HG03460 (cell line): ENCODE data around the gene CCDC102B.
"Not testable (repeated sequence)": the region's sequence is repeated elsewhere in the genome, so short reads cannot be mapped to it uniquely, and the experiment has no call there.

Source experiments
- ATAC-seq: cut with Tn5 transposase; IDR thresholded peaks from one replicate; pipeline ENCODE4 v1.9.1; 2021; ENCODE audit not compliant: unreplicated experiment

CCDC102B gene

DNA sequence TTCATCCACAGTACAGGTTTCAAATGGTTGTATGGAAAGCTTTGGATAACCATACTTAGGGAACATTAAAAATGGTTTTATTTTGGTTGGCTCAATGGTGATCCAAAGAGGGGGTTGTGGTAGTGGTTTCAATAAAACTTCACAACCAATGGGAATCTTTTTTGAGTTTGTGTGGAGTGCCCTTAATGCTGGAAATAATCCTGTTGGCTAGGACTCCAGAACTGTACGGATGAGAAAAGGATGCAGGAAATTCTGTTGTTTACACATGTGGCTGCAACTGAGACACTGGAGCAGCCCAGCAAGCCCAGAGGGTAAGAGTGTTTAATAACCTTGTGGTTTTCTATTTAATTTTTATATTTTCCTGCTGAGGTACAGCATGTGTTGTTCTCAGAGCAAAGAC lies at the start of gene CCDC102B:
Gene CCDC102B (plus strand): TSS at position 210 of the 400 bp plus-strand sequence. CDS start 38,684 bp downstream, outside the sequence.
- no peak for ATAC-seq

DNA sequence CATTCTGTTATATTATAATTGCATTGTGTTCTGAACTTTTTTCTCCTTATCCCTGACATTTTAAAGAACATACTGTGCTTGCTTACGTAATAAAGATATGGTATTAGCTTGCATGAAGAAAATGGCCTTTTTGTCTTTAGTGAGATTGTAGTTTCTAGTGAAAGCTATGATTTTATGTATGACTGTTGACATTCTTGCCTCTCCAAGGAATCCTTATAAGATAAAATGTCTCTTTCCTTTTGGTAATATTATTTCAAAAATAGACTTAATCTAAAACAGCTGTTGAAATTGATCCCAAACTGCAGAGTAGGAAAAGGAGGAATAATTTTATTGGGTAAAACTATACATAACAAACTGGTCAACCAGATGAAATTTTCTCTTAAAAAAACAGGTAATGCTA lies 40.8 kb upstream of the CCDC102B start:
- ATAC-seq, result no peak

DNA sequence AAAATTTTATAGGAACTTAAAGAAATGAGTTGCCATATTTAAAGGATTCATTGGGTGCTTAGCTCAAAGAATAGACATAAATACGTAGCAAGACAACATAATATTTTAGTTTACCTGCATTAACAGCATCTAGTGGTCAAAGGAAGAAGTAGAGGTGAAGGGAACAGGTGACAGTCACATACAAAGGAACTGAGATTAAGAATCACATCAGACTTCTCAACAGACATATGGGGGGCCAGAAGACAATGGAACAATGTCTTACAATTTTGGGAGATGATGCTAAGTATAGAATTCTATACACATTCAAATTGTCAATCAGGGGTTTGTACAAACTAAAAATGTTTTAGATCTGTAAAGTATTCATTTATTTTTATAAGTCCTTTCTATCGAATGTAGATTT lies 38.6 kb upstream of the CCDC102B start:
- ATAC-seq, result no peak

DNA sequence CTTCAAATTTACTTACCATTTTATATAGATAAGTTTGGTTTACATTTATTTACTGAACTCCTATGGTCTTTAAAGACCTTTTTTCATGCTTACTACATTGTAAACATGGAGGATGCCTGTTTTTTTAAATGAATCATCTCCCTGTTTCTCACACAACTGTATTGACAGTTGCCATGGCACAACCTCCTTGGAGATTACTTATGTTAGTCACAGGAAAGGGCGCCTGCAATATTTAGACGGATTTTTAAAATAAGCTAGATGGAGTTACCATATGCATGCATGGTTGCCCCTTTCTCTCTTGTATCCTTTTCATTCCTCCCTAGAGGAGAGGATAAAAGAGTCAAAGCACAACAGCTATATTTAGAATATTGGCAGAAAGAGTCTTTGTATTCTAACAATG lies 34.8 kb upstream of the CCDC102B start:
- ATAC-seq, result no peak

DNA sequence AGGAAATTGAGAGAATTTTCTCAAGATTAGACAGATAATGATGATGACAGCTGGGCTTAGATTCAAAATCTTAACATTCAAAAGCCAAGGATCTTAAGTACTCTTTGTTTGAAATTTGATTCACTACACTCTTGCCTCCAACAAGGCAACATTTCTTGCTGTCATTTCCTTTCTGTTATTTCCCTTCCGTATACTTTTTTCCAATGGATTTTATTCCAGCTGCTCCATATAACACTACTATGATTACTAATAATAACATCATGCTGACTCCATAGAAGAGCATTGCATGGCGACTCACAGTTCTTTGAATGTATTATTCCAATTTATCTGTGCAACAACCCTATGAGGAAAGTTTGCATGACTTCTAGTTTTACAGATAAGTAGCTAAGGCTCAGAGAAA lies 33.9 kb upstream of the CCDC102B start:
- ATAC-seq, result no peak

DNA sequence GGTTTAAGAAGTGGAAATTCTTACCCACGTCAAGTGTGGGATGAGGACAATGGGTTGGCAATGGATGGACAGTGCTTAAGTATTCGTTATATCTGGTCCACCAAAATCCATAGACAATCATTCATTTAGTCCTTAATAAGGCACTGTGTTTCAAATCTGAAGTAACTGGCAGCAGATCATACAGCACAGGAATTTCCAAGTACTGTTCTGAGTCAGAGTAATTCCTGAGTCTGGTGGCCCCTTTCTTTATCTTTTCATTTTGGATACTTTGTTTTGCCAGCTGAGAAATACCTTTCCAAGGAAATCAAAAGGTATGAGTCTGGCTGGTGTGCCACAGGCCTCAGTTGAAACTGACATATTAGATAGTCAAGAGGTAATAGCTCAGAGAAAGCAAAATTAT lies 31.4 kb upstream of the CCDC102B start:
- no peak for ATAC-seq

DNA sequence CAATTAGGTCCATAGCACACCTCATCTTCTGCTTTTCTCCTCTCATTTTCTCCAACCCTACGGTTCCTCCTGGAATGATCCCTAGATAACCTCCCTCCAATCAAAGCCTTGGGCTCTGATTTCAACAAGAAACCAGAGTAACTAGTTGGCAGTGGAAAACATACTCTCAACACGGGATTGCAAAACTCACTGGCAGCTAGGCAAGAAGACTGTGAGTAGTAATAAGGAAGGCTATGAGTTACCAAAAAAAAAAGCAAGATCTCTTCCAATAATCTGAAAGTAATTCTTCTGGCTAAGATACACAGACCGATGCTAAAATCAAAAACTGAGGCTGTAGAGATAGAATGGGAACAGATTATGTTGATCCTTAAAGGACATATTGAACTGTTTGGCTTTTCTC lies 28.4 kb upstream of the CCDC102B start:
- ATAC-seq, result no peak

DNA sequence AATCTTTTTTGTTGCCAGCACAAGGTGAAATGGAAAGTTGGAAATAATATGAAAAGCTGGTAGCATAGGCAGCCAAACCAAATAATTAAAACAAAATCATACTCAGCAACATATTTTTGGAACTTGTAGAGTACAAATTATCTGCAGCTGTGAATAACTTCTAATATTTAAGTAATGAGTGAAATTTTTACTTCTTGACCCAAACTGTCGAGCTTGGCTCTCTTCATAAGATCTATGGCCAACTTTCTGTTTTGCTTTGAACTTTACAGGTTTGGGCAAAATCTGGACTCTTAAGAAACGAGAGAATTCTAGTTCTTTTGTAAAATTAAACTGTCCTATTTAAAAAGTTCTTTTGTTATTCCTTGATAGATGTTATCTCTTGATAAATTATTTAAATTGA lies 25.6 kb upstream of the CCDC102B start:
- no peak for ATAC-seq

DNA sequence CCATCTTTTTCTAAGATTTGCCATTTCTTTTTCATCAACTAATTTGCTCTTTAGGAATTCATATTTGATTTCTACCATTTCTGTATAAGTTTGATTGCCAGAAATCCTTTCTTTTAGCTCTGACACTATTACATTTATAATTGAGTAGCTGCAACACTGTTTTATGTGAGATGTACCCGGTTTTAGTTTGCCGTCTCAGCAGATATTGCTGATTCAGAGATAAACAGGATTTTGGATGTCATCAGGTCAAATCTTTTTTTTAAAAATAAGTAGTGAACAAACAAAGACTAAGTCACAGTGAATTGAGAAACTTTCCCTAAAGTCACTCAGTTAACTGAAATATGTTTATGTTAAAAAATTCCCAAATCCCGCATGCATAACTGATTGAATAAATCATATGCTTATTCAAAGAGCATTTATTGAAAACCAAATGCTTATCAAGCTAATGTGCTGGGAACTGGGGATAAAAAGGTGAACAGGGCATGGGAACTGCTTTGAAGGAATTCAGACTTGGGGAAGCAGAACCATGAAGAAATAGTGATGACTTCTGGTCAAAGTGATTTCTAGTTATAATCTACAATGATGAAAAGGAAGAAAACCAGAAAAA lies 19.5 kb upstream of the CCDC102B start:
- ATAC-seq, result no peak

DNA sequence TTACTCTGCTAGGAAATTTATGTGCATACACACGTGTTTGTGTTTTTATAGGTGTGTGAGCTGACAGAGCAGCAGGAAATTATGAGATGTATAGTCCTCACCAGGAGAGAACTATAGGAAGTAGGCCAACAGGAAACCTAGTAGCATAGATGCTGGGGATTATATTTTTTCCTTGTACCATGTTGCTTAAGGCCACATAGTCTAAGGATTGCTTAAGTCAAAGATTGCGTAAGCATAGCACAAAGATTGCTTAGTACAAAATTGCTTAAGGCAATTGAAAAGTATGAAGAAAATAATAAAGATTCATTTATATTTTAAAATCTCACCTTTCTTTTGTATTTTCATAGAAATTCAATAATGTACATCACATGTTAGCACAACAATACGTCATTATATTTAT lies 18.7 kb upstream of the CCDC102B start:
- no peak for ATAC-seq

DNA sequence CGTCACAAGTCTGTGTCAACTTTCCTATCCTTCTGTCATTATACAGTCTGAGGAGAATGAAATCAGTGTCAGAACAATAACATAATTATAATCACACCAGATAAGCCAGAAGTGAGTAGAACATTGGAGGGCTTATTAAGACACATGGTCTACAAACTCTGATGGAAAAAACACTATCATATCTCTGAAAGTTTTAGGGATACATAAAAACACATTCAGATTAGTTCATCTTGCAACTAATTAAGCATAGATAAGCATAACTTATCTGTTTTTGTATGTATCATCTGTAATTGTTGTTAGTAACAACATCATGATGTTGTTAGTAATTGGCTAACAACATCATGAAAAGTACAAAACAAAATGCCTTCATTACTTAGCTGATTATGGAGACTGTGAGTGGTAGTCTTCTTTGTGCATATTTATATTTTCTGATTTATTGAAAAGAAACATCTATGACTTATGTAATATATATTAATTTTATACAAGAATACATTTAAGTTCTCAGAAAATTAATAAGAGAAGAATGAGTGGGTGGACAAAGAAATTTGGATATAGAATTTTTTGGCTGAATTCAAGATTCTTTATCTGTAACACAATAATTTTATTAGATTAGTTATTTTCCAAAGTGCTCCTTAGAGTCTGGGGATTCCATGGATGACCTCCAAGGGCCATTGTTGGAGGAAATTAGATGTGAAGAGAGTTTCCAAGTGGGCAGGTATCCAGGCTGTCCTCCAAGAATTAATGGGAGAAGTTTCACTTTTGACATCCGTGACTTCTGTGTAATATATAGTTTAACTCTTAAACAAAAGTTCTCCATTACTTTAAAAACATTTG lies 16.9 kb upstream of the CCDC102B start:
- ATAC-seq, result no peak

DNA sequence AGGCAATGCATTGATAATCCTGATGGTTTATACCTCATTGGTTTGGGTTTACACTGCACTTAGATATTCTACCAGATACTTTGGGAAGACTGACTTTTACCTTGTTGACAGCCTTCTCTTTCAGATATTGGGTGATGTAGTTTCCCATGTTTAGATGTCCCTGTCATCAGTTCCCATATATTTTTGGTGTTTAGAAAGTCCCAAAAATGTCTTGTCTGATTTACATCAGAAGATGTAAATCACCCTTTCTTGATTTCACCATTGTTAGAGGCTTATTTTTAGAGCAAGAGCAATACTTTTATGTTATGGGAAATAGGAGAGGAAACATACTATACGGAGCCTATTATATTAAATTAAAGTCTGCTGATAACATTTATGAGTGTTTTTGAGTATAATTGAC lies 14.4 kb upstream of the CCDC102B start:
- no peak for ATAC-seq

DNA sequence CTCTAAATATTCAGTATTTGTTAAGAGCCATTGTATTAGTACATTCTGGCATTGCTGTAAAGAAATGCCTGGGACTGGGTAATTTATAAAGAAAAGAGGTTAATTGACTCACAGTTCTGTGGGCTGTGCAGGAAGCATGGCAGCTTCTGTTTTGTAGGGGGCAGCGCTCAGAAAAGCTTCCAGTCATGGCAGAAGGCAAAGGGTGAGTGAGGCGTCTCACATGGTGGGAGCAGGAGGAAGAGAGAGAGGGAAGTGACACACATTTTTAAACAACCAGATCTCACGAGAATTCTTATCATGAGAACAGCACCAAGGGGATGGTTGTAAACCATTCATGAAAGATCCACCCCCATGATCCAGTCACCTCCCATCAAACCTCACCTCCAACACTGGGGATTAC lies 13.8 kb upstream of the CCDC102B start:
- ATAC-seq, result no peak

DNA sequence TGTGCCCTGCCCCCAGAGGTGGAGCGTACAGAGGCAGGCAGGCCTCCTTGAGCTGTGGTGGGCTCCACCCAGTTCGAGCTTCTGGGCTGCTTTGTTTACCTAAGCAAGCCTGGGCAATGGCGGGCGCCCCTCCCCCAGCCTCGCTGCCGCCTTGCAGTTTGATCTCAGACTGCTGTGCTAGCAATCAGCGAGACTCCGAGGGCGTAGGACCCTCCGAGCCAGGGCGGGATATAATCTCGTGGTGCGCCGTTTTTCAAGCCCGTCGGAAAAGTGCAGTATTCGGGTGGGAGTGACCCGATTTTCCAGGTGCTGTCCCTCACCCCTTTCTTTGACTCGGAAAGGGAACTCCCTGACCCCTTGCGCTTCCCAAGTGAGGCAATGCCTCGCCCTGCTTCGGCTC lies 7.6 kb upstream of the CCDC102B start:
- ATAC-seq, result not testable (repeated sequence)

DNA sequence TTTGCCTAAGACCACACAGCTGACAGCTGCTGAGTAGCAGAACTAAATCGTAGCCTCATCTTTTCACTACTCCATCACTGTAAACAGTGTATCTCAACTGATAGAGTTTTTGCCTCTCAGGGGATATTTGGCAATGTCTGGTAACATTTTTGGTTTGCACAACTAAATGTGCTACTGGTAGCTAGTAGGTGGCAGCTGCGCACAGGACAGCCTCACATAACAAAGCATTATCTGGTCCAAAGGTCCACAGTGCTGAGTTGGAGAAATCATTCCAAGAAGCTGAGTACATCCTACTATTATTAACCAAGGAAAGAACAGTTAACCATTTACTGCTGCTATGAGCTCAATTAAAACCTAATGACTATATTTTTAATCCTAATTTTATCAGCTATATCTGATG lies 6.1 kb upstream of the CCDC102B start:
- ATAC-seq, result no peak

DNA sequence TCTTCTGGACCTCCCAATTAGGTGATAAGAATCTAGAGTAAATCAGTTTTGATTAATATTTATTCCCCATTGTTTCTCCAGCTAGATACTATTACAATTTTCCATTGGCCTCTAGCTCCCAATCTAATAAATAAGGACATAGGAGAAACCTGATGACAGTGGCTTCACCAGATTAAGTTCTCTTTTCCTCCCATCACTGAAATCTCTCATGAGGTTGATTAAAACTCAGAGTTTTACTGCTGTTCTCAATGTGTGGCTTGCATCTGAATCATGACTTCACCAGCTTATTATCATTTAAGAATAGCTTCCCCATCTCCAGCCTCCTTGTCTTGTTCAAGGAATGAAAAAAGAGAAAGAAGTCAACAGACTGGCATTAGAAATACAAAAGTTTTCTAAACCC lies 3.9 kb upstream of the CCDC102B start:
- no peak for ATAC-seq

DNA sequence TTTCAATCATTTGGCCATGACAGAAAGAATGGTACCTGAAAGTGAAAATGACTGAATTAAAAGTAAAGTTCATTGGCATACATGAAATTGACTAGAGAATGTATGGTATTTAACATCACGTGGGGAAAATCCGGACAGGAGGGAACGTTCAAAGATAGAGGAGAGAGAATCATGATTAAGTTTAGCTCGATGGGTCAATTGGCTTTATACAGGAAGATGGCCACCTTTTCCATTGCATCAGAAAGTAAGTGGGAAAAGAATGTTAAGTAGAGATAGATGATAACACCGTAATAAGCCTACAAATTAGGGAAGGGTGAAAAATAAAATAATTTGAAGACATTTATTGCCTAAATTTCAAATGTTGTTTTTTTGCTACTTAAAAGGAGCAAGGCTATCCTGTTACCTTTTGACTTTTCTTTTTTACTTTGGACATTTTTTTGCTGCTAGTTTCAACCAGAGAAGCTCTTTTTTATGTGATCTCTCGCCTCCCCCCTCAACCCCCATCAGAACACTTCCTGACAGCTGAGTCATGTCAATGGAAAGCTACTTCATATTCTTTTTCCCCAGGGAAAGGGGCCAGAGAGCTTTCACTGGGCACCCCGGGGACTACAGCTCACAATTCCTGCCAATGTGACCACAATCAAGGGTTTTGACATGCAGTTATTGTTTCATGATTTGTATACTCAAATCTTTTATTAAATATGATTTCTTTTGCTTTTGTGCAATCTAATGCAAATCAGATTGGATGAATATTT lies 767 bp upstream of the CCDC102B start:
- no peak for ATAC-seq

DNA sequence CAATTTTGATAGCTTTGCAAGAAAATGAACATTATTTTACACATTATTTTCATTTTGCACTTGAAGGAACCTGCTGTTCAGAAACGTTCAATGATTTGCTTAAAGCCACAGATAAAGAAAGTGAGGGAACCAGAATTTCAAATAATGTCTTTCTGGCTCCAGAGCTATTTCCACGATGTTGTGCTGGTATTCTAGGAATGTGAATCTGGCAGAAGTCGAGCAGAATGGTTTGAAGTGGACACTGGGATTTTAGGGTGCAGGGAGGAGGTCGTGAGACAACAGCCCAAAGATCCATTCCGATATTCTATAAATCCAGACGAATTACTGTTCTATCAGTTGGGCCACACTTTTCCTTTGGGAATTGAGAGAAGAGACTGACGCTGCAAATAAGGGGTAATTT lies 2.2 kb downstream of the CCDC102B start:
- no peak for ATAC-seq

DNA sequence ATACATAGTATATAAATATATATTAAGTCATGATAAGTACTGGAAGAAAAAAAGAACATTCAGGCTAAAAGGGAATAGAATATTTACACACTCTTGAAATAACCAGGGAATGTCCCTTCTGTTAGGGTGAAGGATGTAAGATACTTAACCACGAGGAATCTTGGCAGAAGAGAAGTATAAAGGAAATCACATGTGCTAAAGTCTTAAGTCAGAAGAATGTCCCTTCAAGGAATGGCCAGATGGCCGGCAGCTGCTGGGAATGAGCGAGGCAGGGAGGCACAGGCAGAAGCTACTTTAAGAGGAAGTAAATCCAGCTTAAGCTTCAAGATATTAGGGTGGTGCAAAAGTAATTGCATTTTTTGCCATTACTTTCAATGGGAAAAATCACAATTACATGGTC lies 5.5 kb downstream of the CCDC102B start:
- no peak for ATAC-seq

DNA sequence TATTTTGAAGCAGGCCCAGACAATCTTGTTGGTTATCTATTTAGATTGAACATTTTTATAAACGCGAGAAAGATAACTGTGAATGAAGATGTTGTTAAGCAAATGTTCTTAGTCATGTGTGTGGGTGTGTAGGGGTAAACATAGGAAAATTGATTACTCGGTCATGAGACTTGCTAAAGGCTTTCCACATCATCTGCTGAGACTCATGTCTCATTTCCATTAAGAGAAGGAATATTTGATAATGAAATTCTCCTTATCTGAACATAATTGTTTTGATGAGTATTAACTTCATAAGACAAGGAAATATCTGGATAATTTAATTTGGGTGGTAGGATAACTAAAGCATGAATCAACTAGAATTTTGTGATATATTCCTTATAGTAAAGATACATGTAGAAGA lies 19.7 kb downstream of the CCDC102B start:
- ATAC-seq, result no peak

DNA sequence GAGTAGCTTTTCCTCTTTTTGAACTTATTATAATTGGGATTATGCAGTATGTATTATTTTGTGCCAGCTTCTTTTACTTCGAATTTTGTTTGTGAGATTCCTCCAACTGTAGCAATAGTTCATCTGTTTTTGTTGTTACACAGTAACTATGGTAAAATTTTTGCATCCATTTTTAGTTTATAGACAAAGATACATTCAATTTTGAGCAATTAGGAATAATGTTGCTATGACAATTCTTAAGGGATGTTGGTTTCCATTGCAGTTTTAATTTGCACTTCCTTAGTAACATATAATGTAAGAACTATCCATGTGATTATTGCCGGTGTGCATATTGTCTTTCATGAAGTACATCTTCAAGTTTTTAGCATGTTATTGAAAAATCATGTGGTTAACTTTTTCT lies 20.7 kb downstream of the CCDC102B start:
- ATAC-seq, result no peak

DNA sequence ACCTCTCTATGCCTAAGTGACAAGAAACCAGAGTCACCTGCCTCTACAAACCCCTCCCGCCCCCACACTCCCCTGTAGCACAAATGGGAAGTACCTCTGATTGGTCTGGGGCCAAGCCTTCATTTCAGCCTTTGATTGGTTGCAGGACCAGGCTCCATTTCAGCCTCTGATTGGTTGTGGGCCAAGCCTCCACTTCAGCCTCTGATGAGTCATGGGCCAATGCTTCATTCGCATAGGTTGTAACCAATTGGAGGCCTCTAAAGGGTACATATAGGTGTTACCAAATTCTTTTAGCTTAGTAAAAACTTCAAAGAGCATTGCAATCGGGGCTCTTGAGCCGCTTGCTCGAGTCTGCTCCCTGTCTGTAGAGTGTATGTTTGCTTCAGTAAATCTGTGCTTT lies 25.0 kb downstream of the CCDC102B start:
- ATAC-seq, result no peak
